Esophagus squamous epithelium (tissue), 5 donors: ENCODE results near the gene HIKESHI. TPM values are rescaled to one million over a fixed set of nuclear protein-coding genes. Genes with fewer than 3 reads are reported as not detected.

ENCODE experiments used
- DNase-seq: peaks from one replicate; lab custom pipeline; 2025; lab: John Stamatoyannopoulos, UW
- H3K27ac ChIP-seq, 4 donors: fragments of 200-600 bp; sonication (generic); one replicate each; pipeline ENCODE4 v1.5.1; 2016 to 2019; ENCODE audit warnings: mild to moderate bottlenecking in 1 of 4
- H3K27me3 ChIP-seq, 4 donors: fragments of 200-600 bp; sonication (generic); 1 replicate in 3 of 4; 2 replicates in 1 of 4; pipeline versions ENCODE4 v1.5.1 to v1.6.0; 2017 to 2021; ENCODE audit warnings: antibody characterized with exemption in 1 of 4
- H3K36me3 ChIP-seq, 3 donors: fragments of 200-600 bp; sonication (generic); one replicate each; pipeline ENCODE4 v1.5.1; 2016 to 2019
- H3K4me1 ChIP-seq, 3 donors: fragments of 200-600 bp; sonication (generic); one replicate each; pipeline ENCODE4 v1.5.1; 2017 to 2019
- H3K4me3 ChIP-seq, 4 donors: fragments of 200-600 bp; sonication (generic); 1 replicate in 3 of 4; 2 replicates in 1 of 4; pipeline ENCODE4 v1.5.1; 2016 to 2019; ENCODE audit warnings: mild to moderate bottlenecking in 2 of 4, moderate library complexity in 1 of 4
- H3K9me3 ChIP-seq, 3 donors: fragments of 200-600 bp; sonication (generic); one replicate each; pipeline ENCODE4 v1.5.1; 2016 to 2019
- CTCF ChIP-seq, 6 experiments: fragments of 450-650 bp in 4 of 6; fragments of 200-600 bp in 2 of 6; sonication (generic) in 2 of 6; IDR thresholded peaks; one replicate each; pipeline ENCODE4 v1.5.1; 2016 to 2019; ENCODE audit warnings: antibody characterized with exemption in 6 of 6, mild to moderate bottlenecking in 4 of 6, moderate library complexity in 4 of 6
- POLR2A ChIP-seq, 4 donors: fragments of 450-650 bp; IDR thresholded peaks; one replicate each; pipeline ENCODE4 v1.6.1; 2017; ENCODE audit warnings: antibody characterized with exemption in 4 of 4, mild to moderate bottlenecking in 4 of 4, moderate library complexity in 3 of 4
- WGBS, 2 donors: methylation state at CpG; one replicate each; pipeline ENCODE4 v1.1.5; 2018; 5-methylcytosine and 5-hydroxymethylcytosine counted together
- intact Hi-C: fragments of 100-400 bp; cut with DNase I; formaldehyde crosslinking; loops from one replicate; pipeline ENCODE4 v1.15.0; 2022
- total RNA-seq, 4 donors: library from RNA; depleted of rRNA; stranded (reverse); fragments of >200 nt; gene quantifications; one replicate each; pipeline ENCODE4 v1.1.0, GENCODE V29; 2016
- donor health status: DM: yes; HTN: yes; CAD: no.

The HIKESHI gene
- total RNA-seq, 4 donors from 2014 or later: 22.4 to 35.7 (median 33.9) TPM

- H3K4me3 ChIP-seq: no peak overlapping the region
- H3K36me3 ChIP-seq: no peaks in the 10 kb centered on the region
- intact Hi-C loops: no loop called here
- WGBS, 2 donors: 93 to 94% methylated on average over 1 of the region's 1 CpG
- no peaks in the 10 kb centered on the region for H3K9me3 ChIP-seq
- peak overlapping the region in 1 of 4 donors; percentile 31 for H3K27ac ChIP-seq
- H3K27me3 ChIP-seq: peaks cover 0 to 3% (median 0%) of the 10 kb centered on the region in 4 donors
- TF ChIP-seq POLR2A (IDR thresholded peaks at IDR 0.05) (no peak), CTCF (IDR thresholded peaks at IDR 0.05) (no peak)
- H3K4me1 ChIP-seq: peaks cover 0 to 40% (median 11%) of the 10 kb centered on the region in 3 donors
- DNase-seq: no peak
Measured at GRCh38 chr11:86372041-86372440, 70.0 kb downstream of the HIKESHI start.

- DNase-seq: no peak
- intact Hi-C loops: no loop called here
- Histone ChIP-seq H3K4me3 (no peak overlapping the region), H3K4me1 (peaks cover 0 to 40% (median 11%) of the 10 kb centered on the region in 3 donors), H3K9me3 (no peaks in the 10 kb centered on the region), H3K27me3 (peaks cover 0 to 3% (median 0%) of the 10 kb centered on the region in 4 donors), H3K36me3 (no peaks in the 10 kb centered on the region), H3K27ac (no peak overlapping the region)
- TF ChIP-seq POLR2A (IDR thresholded peaks at IDR 0.05) (no peak), CTCF (IDR thresholded peaks at IDR 0.05) (no peak)
Measured at GRCh38 chr11:86372586-86372985, 70.5 kb downstream of the HIKESHI start.

DNA sequence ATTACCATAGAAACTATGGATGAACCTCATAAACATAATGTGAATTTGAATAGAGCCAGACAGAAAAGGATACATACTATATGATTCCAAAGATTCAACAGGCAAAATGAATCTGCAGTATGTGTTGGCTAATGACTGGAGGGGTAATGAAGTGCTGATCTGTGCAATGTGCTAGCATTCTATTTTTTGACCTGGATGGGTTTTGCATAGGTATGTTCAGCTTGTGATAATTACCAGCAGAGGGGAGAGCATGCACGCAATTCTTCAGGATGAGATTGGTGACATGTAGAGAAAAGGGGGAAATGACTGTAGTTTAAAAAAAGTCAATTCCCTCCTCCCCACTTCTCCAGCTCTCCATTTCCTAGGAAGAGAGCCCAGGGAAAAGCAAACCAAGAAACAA, 72.0 kb downstream of the HIKESHI start:
- Histone ChIP-seq H3K36me3 (no peaks in the 10 kb centered on the region), H3K4me3 (peak overlapping the region in 1 of 4 donors; percentile 49), H3K27me3 (peaks cover 0 to 3% (median 0%) of the 10 kb centered on the region in 4 donors), H3K9me3 (no peaks in the 10 kb centered on the region), H3K4me1 (peaks cover 0 to 39% (median 11%) of the 10 kb centered on the region in 3 donors), H3K27ac (no peak overlapping the region)
- DNase-seq: no peak
- TF ChIP-seq CTCF (IDR thresholded peaks at IDR 0.05): no peak
- TF ChIP-seq POLR2A (IDR thresholded peaks at IDR 0.05): no peak
- 63 to 64% methylated on average over 1 of the region's 1 CpG for WGBS, 2 donors
- intact Hi-C loops: no loop called here

GRCh38 chr11:86374586-86374985, 72.5 kb downstream of the HIKESHI start, which contains the start of gene CCDC81:
TSS of gene CCDC81 (plus strand) at chr11:86374887. CDS start at chr11:86375164, 277 bp downstream.
- no peak for DNase-seq
- Histone ChIP-seq H3K4me3 (peak within 1 kb of the TSS in 1 of 4 donors; percentile 49), H3K9me3 (no peaks in the 10 kb centered on the region), H3K36me3 (no peaks in the 10 kb centered on the region), H3K27me3 (peaks cover 0 to 3% (median 0%) of the 10 kb centered on the region in 4 donors), H3K27ac (no peak within 1 kb of the TSS), H3K4me1 (peaks cover 0 to 34% (median 11%) of the 10 kb centered on the region in 3 donors)
- intact Hi-C loops: no loop called here
- 32 to 37% methylated on average over 14 to 16 of the region's 25 CpGs for WGBS, 2 donors
- TF ChIP-seq CTCF (IDR thresholded peaks at IDR 0.05) (no peak), POLR2A (IDR thresholded peaks at IDR 0.05) (no peak)

DNA sequence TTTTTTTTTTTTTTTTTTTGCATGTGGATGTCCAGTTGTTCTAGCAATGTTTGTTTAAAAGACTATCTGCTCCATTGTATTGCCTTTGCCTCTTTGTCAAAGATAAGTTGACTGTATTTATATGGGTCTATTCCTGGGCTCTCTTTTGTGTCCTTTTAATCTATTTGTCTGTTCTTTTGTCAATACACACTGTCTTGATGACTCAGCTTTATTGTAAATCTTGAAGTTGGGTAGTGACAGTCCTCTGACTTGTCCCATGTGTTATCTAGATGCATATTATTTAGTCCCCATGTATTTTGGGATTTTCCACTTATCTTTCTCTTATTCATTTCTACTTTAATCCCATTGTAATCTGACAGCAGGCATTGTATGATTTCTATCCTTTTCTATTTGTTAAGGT, 75.9 kb downstream of the HIKESHI start:
- Histone ChIP-seq H3K27me3 (peaks cover 0 to 3% (median 0%) of the 10 kb centered on the region in 4 donors), H3K36me3 (no peaks in the 10 kb centered on the region), H3K27ac (no peak overlapping the region), H3K4me3 (no peak overlapping the region), H3K9me3 (no peaks in the 10 kb centered on the region), H3K4me1 (peaks cover 0 to 5% (median 0%) of the 10 kb centered on the region in 3 donors)
- DNase-seq: no peak
- intact Hi-C loops: no loop called here
- TF ChIP-seq CTCF (IDR thresholded peaks at IDR 0.05): no peak
- no peak for TF ChIP-seq POLR2A (IDR thresholded peaks at IDR 0.05)
